Endodermal cell (in vitro differentiated cells): ENCODE data around the gene TEC. TPM values are rescaled to one million over a fixed set of nuclear protein-coding genes. Genes with fewer than 3 reads are reported as not detected.

Experiments
- DNase-seq: peaks from one replicate; pipeline ENCODE4 v3.0.0-alpha.2; 2017
- H3K27ac ChIP-seq: 2 replicates; pipeline ENCODE4 v1.5.1; 2013; ENCODE audit warnings: mild to moderate bottlenecking, low read depth, low read length, moderate library complexity
- H3K27me3 ChIP-seq: 2 replicates; pipeline ENCODE4 v1.6.1; 2013; ENCODE audit warnings: mild to moderate bottlenecking, low read length, moderate library complexity; ENCODE audit not compliant: insufficient read depth, control insufficient read depth, poor library complexity, severe bottlenecking
- H3K36me3 ChIP-seq: 2 replicates; pipeline ENCODE4 v1.7.0; 2013; ENCODE audit warnings: mild to moderate bottlenecking, low read length, moderate library complexity; ENCODE audit not compliant: control insufficient read depth, insufficient read depth
- H3K4me1 ChIP-seq: one replicate; pipeline ENCODE4 v1.7.0; 2013; ENCODE audit warnings: low read length; ENCODE audit not compliant: control insufficient read depth, insufficient read depth
- H3K4me3 ChIP-seq: 2 replicates; pipeline ENCODE4 v1.5.1; 2013; ENCODE audit warnings: mild to moderate bottlenecking, low read length, moderate library complexity
- H3K9ac ChIP-seq: 2 replicates; pipeline ENCODE4 v1.6.1; 2013; ENCODE audit warnings: mild to moderate bottlenecking, low read length, moderate library complexity; ENCODE audit not compliant: poor library complexity, severe bottlenecking; ENCODE audit errors: extremely low read depth
- H3K9me3 ChIP-seq: 2 replicates; pipeline ENCODE4 v1.6.1; 2013; ENCODE audit warnings: mild to moderate bottlenecking, low read length, moderate library complexity; ENCODE audit not compliant: control insufficient read depth
- H3K27ac Mint-ChIP-seq: 2 replicates; pipeline ENCODE4 v1.8.0; 2020; ENCODE audit warnings: mixed read lengths
- H3K27me3 Mint-ChIP-seq: 2 replicates; pipeline ENCODE4 v1.8.0; 2021; ENCODE audit warnings: mild to moderate bottlenecking, mixed read lengths; ENCODE audit not compliant: insufficient read depth
- H3K36me3 Mint-ChIP-seq: 2 replicates; pipeline ENCODE4 v1.8.0; 2020; ENCODE audit warnings: low read depth, mixed read lengths
- H3K4me1 Mint-ChIP-seq: 2 replicates; pipeline ENCODE4 v1.8.0; 2020; ENCODE audit warnings: mixed read lengths
- H3K4me3 Mint-ChIP-seq: 2 replicates; pipeline ENCODE4 v1.8.0; 2020; ENCODE audit warnings: mild to moderate bottlenecking, moderate library complexity, mixed read lengths
- H3K9me3 Mint-ChIP-seq: 2 replicates; pipeline ENCODE4 v1.8.0; 2020; ENCODE audit warnings: mild to moderate bottlenecking, mixed read lengths
- CTCF ChIP-seq: fragments of 200-600 bp; sonication (generic); conservative IDR thresholded peaks from 2 replicates; pipeline ENCODE4 v1.5.0; 2021; ENCODE audit warnings: antibody characterized with exemption, mild to moderate bottlenecking
- WGBS, 2 experiments: methylation state at CpG; one replicate each; pipeline versions ENCODE4 v1.1.5 to v1.1.7; 2013; ENCODE audit warnings: missing lambda C conversion rate in 2 of 2, mixed read lengths in 1 of 2; ENCODE audit not compliant: insufficient coverage in 1 of 2, insufficient read length in 1 of 2; 5-methylcytosine and 5-hydroxymethylcytosine counted together
- total RNA-seq, 2 donors: library from RNA; stranded (reverse); fragmentation: NEBNext Ultra II Directional in 1 of 2; extraction: Animal tissue kit (Norgen Biotek cat#: 25700) in 1 of 2; gene quantifications; 2 replicates in 1 of 2; 3 replicates in 1 of 2; pipeline ENCODE4 v1.2.1, GENCODE V29; 2021

The TEC gene
- total RNA-seq, 2 donors from 2014 or later: 3.8 to 5.4 TPM

GRCh38 chr4:48131736-48132135 lies 137.9 kb downstream of the TEC start:
- peak overlapping the region; percentile 64 for H3K27ac Mint-ChIP-seq
- H3K27me3 Mint-ChIP-seq: no peaks in the 10 kb centered on the region
- no peak overlapping the region for H3K4me3 Mint-ChIP-seq

GRCh38 chr4:48130100-48130499 lies 139.5 kb downstream of the TEC start:
- H3K4me1 Mint-ChIP-seq: peaks cover 61% of the 10 kb centered on the region
- Histone ChIP-seq H3K9me3 (no peaks in the 10 kb centered on the region), H3K4me1 (peaks cover 16% of the 10 kb centered on the region), H3K27ac (no peak overlapping the region), H3K4me3 (no peak overlapping the region), H3K36me3 (no peaks in the 10 kb centered on the region), H3K9ac (no peak overlapping the region), H3K27me3 (no peaks in the 10 kb centered on the region)
- no peak for DNase-seq
- H3K36me3 Mint-ChIP-seq: no peaks in the 10 kb centered on the region
- WGBS, 2 experiments: 88% methylated on average over 6 to 7 of the region's 7 CpGs
- no peak overlapping the region for H3K27ac Mint-ChIP-seq
- TF ChIP-seq CTCF: no peak
- H3K4me3 Mint-ChIP-seq: no peak overlapping the region
- no peaks in the 10 kb centered on the region for H3K9me3 Mint-ChIP-seq
- H3K27me3 Mint-ChIP-seq: no peaks in the 10 kb centered on the region

More at GRCh38 chr4:48131736-48132135, 137.9 kb downstream of the TEC start:
- Histone ChIP-seq H3K4me3 (no peak overlapping the region), H3K9ac (no peak overlapping the region), H3K36me3 (no peaks in the 10 kb centered on the region), H3K4me1 (peaks cover 13% of the 10 kb centered on the region), H3K27me3 (no peaks in the 10 kb centered on the region), H3K9me3 (no peaks in the 10 kb centered on the region), H3K27ac (no peak overlapping the region)
- Mint-ChIP-seq H3K9me3 (no peaks in the 10 kb centered on the region), H3K36me3 (peaks cover 13% of the 10 kb centered on the region), H3K4me1 (peaks cover 47% of the 10 kb centered on the region)
- 81 to 86% methylated on average over 1 to 4 of the region's 4 CpGs for WGBS, 2 experiments
- TF ChIP-seq CTCF: no peak
- no peak for DNase-seq

- H3K27me3 Mint-ChIP-seq: no peaks in the 10 kb centered on the region
- H3K27me3 ChIP-seq: no peaks in the 10 kb centered on the region
Measured at GRCh38 chr4:48129307-48130014, 140.2 kb downstream of the TEC start.

More at GRCh38 chr4:48129307-48130014, 140.2 kb downstream of the TEC start:
- 97 to 100% methylated on average over 6 to 9 of the region's 9 CpGs for WGBS, 2 experiments
- Histone ChIP-seq H3K9me3 (no peaks in the 10 kb centered on the region), H3K4me3 (no peak overlapping the region), H3K27ac (no peak overlapping the region), H3K4me1 (peaks cover 18% of the 10 kb centered on the region), H3K36me3 (no peaks in the 10 kb centered on the region), H3K9ac (no peak overlapping the region)
- Mint-ChIP-seq H3K36me3 (no peaks in the 10 kb centered on the region), H3K9me3 (no peaks in the 10 kb centered on the region), H3K27ac (no peak overlapping the region), H3K4me3 (no peak overlapping the region), H3K4me1 (peaks cover 65% of the 10 kb centered on the region)
- peak; percentile 54 for DNase-seq
- TF ChIP-seq CTCF: peak; percentile 58
